CD4-positive, alpha-beta T cell treated with Interleukin-21 for 1 hour (primary cell): ENCODE measurements around the gene SLC22A25.

ENCODE experiments used
- DNase-seq: peaks from one replicate; pipeline ENCODE4 v3.0.0-alpha.2; 2020

Gene SLC22A25

DNA sequence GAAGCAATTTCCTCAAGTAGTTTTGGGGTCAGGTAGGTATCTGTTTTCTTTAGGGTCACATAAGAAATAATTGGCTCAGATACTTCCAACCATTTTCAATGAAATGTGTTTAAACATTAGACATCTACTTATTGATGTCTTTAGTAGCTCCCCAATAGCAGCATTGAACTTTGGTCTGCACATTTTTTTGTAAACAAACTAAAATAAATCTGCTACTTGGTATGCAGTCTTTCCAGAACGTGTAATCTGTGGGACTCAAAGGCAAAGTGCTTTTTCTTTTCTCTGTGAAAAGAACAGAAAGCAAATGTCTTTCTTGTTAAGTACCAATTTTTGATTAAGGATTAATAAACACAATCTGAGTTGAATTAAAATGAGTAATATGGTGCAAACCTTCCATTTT, 13.6 kb downstream of the SLC22A25 start:
- DNase-seq, result no peak

DNA sequence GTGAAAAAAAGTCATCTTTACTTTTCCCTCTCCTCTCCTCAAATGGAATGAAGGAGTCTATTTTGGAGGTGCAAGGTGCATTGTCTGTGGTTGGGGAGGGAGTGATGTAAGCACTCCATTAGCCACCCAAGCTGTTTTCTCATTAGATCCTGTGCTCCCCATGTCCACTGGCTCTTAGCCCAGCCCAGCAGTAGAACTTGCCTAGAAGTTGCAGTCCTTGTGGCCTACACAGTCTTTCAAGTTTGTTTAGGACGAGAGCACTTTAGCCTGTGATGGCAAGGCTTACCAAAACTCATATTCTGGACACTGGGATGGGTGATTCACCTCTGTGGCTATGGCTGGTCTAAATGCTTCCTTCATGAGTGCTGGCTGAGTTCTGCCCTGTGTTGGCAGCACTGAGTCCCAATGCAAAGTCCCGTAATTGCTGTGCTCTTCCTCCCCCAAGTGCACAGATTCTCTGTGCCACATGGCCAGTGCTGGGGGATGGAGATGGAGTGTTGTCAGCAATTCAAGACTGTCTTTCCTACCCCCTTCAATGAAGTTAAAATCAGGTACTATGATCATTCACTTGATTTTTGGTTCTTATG, 15.8 kb downstream of the SLC22A25 start:
- no peak for DNase-seq

DNA sequence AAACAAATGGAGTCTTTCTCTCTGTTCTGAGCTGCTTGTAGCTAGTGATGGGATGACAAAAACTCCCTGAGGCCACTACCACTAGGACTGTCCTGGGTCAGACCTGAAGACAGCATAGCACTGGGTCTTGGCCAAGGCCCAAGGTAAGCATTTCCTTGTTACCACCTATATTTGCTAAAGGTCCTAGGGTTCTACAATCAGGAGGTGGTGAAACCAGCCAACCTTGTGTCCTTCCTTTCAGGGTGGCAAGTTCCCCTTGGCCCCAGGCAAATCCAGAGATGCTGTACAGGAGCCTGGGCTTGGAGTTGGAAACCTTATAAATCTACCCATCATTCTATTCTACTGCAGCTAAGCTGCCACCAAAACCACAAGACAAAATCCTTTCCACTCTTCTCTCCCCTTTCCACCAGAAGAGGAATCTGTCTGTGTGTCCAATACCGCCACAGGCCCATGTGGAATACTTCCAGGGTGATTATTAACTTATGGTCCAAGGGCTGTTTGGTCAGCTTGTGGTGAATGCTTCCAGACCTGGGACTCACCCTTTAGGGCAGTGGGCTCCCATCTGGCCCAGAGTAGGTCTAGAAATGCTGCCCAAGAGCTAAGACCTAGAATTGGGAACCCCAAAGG, 16.8 kb downstream of the SLC22A25 start:
- DNase-seq, result no peak

DNA sequence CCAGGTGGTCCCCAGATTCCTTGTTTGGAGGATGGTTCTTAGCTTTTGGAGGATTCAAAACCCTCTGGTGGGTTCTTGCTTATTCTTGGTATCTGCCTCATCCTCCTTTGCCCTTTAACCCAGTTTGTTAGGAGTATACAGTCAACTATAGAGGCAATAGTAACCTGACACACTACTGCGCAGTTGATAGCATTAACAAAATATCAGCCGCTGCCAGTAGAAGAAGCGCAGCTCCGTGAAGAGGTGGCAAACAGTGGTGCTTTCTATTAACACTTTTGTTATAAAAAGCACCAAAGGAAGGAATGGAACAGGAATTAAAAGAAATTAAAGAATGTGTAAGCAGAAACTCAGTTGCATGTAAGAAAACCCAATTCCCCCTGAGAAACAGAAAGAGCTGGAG, 29.3 kb downstream of the SLC22A25 start:
- no peak for DNase-seq

DNA sequence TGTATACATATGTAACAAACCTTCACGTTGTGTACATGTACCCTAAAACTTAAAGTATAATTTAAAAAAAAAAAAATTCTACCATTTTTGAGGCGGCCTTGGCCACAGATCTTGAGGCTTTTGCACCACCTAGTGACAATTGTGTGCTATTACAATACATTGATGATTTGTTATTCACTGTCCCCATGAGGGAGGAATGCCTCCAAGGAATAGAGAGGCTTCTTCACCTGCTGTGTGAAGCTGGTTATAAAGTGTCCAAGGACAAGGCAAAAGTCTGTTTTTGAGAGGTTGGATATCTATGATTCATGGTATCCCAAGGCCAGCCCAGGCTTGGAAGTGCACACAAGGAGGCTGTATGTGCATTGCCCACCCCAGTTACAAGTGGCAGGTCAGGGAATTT, 30.7 kb downstream of the SLC22A25 start:
- peak; percentile 29 for DNase-seq

DNA sequence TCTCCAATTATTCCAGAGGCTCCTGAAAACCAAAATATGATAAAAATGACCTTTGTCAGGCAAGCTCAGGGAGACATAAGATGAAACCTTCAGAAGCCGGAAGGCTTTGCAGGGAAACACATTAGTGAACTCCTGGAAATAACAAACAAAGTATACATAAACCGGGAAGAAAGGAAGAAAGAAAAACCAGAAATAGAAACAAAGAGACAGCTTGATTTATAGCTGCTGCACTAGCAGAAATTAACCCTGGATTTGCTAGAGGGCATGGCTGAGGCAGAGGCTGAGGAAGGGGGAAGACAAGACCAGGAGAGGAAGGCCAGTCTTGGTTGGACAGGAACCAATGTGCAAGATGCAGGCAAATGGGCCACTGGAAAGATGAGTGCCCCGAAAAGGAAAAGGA, 33.3 kb downstream of the SLC22A25 start:
- no peak for DNase-seq
